CD4-positive, alpha-beta T cell (primary cell): ENCODE measurements around the gene CCL24. TPM values are rescaled to one million over a fixed set of nuclear protein-coding genes. Genes with fewer than 3 reads are reported as not detected.

Experiments used
- total RNA-seq, 174 experiments: library from RNA in 2 of 174; stranded (reverse) in 2 of 174; gene quantifications; one replicate each; pipeline ENCODE4 v1.2.3 and lab custom pipeline; 2021 to 2026

Gene CCL24
- total RNA-seq, 2 experiments from 2014 or later: not detected

Other genes starting within 250 kb of the CCL24 start
- gene HIP1, start 74.9 kb downstream of the CCL24 start, total RNA-seq: 1 to 10 TPM; 1.5 to 1.7 TPM
- not detected for gene CCL26, start 41.6 kb downstream of the CCL24 start, total RNA-seq
- gene RHBDD2, start 65.2 kb upstream of the CCL24 start, total RNA-seq: 100 to 1,000 TPM; 199 to 208 TPM
- 10 to 100 TPM; 44.2 to 54.8 TPM for gene POR, start 101.3 kb upstream of the CCL24 start, total RNA-seq
- gene TMEM120A, start 180.8 kb upstream of the CCL24 start, total RNA-seq: 10 to 100 TPM in 1 of 2 experiments, 1 to 10 TPM in 1; 10.0 to 10.8 TPM
- gene STYXL1, start 234.2 kb upstream of the CCL24 start, total RNA-seq: 1 to 10 TPM; 8.4 to 8.5 TPM
- 10 to 100 TPM; 66.4 to 68.3 TPM for gene MDH2, start 234.3 kb upstream of the CCL24 start, total RNA-seq